ENCODE results near the gene HIPK2.

GRCh38 chr7:139630643-139631519 lies 146.9 kb downstream of the HIPK2 start:
- TF ChIP-seq CTCF (conservative IDR thresholded peaks at IDR 0.05; ENCODE audit: low read length): no peak
- TF ChIP-seq EZH2phosphoT487 (IDR thresholded peaks at IDR 0.05; ENCODE audit: borderline replicate concordance): no peak
